NCI-H1048 (cell line): ENCODE measurements around the gene ODR4.
A peak's percentile ranks its signal among the peaks of the same experiment; 100 is the strongest.
"Not testable (repeated sequence)": the region's sequence is repeated elsewhere in the genome, so short reads cannot be mapped to it uniquely, and the experiment has no call there.

Experiments
- DNase-seq: peaks from one replicate; lab custom pipeline; 2025; lab: John Stamatoyannopoulos, UW

The ODR4 gene

DNA sequence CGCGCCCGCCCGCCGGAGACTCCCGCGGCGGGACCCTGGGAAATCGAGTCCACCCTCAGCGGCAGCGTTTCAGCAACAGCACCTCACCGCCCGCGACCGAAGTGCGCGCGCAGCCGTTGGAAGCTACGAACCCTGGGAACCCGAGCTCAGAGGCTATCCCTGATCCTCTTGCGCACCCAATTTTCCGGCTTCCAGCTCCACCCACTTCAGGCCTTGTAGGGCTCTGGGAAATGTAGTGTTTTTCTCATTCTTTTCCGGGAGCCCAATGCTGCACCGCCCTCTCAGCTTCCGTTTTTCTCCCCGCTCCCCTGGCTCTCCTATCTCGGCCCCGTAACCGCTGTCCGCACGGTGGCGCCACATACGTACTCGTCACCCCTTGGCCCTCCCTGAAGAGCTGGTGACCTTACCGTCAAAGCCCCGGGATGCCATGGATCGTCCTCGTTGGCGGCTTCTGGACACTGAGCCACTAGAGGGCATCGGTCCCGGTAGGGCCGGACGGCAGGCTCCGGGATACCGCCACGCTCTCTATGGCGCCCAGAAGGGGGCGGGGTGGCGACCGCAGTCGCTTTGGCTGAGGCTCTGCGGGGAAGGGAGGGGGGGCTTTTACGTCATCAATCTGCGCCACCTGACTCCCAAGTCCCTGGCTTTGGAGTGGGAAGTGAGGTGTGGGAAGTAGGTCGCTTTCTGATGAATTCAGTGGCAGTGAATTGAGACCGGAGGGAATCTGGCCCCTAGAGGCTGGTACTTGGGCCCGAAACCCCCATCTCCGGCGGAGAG is at the start of gene ODR4, which contains the start of gene TPR:
TSS of gene ODR4 (plus strand) at position 687 of the 777 bp plus-strand sequence. CDS start 3,948 bp downstream, outside the sequence.
TSS of gene TPR (minus strand) at position 102 of the 777 bp plus-strand sequence. CDS start 225 bp downstream, outside the sequence.
- peak; percentile 100 for DNase-seq

DNA sequence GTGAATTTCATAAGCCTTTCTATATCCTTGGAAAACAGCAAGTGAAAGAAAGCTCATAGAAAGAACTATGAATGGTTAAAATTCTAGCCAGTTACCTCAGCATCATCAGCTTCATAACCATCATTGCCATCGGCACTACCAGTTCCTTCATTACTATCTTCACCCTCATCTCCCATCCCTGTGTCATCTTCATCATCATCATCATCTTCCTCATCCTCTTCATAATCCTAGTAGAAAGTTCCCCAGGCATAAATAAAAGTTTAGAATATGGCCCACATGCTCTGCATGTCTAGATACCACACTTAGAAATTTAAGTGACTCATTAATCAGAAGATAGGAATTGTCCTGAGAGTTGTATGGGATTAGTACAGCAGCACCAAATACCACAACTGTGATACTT is 49.6 kb upstream of the ODR4 start:
- DNase-seq, result no peak

DNA sequence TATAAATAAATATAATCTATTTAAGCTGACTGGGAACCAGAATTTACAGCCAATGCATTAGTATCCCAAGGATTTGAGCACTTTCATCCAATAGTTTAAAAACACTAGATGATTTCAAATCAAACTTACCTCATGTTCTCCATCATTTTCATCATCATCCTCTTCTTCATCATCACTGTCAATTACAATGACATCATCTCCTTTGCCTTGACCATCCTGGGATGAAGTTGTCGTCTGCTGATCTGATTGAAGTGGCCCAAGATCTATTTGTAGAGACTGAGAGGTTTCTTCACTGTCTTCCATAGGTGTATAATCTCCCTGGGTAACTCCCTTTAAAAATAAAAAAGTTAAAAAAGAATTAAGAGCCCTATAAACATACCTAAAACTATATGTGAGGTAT is 48.3 kb upstream of the ODR4 start:
- no peak for DNase-seq

DNA sequence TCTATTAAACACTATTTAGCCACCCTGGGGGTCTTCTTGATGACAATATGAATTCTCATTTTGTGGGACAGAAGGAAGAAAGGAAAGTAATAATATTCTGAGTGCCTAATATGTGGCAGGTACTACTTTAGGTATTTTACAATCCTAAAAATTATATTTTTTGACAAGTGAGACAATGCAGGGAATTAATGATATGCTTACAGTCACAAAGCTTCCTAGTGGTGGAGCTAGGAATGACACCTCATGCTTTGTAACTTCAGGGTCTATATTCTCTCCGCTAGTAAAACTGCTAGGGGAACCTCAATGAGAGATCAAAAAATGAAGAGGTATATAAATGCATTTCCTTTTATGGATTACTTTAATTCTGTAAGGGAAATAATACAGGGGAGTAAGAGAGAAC is 44.9 kb upstream of the ODR4 start:
- DNase-seq, result no peak

DNA sequence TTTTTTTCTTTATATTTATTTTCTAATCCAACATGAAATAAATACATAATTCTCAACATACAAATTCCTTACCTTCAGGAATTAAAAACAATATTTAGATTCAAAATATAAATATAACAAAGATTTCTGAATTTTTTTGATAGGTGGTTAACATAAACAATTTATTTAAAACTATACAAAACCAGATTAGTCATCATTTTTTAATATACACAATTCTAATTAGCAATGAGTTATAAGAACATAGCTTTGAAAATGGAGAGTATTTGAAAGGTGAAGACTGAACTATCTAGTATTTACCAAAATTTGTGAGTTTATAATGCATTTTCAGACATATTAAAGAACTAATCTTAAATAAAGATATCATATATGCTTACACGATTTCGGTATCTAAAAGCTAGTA is 38.1 kb upstream of the ODR4 start:
- no peak for DNase-seq

DNA sequence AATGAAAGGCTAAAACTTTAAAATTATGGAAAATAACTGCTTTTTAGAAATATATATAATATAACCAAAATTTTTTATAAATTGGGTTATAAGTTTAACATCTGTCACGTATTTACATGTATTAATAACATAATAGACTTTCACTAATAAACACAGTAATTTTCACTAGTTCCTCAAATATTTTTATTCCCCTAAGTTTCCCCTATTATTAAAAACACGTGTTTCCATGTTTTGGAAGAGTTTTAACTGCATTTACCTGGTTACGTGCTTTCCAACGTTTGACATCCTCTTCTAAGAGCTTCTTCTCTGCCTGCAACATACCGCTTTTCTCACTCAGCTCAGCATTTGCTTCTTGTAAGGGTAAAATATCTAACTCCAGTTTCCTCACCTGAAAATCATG is 34.9 kb upstream of the ODR4 start:
- DNase-seq, result no peak

DNA sequence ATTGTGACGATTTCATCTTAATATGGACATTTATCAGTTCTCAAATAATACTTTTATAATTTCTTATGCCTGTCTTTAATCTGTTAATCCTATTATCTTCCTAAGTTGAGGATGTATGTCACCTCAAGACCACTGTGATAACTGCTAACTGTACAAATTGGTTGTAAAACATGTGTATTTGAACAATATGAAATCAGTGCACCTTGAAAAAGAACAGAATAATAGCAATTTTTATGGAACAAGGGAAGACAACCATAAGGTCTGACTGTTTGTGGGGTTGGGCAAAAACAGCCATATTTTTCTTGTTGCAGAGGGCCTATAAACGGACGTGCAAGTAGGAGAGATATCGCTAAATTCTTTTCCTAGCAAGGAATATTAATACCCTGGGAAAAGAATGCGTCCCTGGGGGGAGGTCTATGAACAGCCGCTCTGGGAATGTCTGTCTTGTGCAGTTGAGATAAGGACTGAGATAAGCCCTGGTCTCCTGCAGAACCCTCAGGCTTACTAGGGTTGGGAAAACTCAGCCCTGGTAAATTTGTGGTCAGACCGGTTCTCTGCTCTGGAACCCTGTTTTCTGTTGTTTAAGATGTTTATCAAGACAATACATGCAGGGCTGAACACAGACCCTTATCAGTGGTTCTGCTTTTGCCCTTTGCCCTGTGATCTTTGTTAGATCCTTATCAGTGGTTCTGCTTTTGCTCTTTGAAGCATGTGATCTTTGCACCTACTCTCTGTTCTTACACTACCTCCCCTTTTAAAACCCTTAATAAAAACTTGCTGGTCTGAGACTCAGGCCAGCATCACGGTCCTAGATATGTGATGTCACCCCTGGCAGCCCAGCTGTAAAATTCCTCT is 27.6 kb upstream of the ODR4 start:
- not testable (repeated sequence) for DNase-seq

DNA sequence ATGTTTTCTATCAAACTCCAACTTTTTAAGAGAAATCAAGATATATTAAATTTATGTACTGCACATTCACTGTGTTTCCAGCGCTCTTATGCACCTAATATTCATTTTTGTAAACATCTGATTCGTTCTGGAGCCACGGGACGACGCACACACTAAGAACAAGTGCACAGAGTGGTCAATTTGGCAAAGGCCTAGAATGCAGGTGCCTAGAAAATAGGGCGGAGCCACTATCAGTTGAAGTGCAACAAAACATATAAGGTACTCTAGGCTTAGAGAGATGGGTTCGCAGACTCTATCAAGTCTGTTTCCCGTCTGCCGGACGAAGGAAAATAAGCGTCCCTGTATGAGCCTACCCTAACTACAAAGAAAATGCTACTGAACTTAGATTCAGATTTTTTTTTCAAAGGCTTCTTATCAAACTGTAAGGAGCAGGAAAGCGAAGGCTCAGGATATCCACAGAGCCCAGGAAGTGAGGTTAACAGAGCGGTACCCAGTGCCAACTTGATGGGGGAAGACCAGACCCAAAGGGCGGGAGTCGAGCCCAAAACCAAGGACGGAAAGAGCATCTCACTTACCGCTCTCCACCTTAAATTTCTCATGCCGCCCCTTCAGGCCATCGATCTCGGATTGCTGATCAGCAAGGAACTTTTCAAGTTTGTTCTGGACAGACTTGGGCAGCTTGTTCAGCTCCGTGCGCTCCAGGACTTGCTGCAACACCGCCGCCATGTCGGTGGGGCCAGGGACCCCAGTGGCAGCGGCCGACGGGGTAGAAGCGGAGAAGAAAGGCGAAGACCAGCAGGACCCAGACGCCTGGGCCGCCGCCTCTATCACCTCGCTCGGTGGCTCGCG is 1.1 kb upstream of the ODR4 start:
- DNase-seq, result peak; percentile 45

DNA sequence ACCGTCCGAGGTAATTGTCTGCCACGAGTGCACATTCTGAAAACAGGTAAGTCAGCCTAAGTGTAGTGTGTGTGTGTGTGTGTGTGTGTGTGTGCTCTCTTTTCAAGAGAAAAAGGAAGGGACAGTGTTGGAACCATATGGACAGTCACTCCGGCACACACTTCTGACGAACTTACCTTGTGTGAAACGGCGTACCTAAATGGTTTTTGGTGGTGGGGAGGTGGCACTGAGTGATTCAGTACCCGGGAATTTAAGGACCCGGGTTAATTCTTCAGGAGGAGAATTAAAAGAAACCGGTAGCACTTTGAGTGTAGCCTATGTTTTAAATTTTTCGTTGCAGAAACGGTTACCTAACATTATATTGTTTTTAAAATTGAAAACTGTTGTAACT is 286 bp downstream of the ODR4 start:
- no peak for DNase-seq

DNA sequence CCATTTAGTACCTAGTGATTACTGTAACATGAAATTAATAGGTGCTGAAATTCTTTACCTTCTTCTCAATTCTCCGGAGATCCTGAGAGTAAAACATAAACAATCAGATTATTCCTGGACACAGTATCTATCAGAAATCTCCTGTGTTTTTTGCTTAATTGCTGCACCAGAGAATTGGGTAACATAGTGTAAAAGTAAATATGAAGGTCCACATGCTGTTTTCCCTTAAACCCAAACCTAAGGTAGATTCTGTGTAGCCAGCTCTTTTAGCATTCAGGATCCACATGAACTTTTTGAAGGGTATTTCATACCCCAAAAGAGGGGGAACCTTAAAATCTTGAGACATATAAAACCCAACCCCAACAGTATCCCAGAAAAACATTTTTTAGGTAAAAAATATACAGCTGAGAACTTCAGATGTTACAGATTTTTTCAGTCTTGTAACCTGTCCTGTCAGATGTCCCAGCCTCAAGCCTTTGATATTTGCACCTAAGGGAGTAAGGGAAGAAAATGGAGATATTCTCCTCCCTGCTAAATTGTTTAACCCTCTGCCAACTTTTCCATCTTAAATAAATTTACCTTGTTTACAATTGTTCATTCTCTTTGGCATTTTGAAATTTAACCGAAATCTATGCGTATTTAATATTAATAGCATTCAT is 11.2 kb downstream of the ODR4 start:
- DNase-seq, result no peak

DNA sequence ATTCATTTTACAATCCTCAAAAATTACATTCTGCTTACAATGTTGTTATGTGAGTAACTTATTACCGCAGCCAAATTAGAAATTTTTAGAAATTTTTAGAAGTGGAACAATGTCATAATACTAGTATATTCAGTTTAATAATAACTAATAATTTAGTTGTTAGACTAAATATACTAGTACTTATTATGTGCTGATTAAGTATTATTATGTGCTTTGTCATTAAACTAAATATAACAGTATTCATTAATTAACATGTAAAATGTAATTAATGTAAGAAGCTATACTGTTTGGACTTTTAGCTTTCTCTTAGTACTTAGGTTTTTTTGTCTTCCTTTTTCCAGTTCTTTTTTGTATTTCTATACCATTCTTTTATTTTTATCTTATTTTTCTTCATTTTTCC is 15.3 kb downstream of the ODR4 start:
- DNase-seq, result no peak

DNA sequence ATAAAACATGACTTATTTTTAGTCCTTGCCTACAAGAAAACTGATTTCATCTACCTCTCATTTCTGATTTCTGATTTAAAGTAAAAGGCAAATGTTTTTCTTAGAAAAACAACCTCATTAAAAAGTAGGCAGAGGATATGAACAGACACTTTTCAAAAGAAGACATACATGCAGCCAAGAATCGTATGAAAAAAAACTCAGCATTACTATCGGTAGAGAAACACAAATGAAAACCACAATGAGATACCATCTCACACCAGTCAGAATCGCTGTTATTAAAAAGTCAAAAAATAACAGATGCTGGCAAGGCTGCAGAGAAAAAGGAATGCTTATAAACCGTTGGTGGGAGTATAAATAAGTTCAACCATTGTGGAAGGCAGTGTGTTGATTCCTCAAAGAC is 16.2 kb downstream of the ODR4 start:
- DNase-seq, result no peak

DNA sequence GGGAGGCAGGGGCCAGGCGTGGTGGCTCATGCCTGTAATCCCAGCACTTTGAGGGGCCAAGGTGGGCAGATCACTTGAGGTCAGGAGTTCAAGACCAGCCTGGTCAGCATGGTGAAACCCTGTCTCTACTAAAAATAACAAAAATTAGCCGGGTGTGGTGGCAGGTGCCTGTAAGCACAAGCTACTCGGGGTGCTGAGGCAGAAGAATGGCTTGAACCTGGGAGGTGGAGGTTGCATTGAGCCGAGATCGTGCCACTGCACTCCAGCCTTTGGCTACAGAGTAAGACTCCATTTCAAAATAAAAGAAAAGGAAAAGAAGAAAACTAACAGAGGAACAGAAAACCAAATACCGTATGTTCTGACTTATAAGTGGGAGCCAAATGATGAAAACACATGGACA is 17.1 kb downstream of the ODR4 start:
- DNase-seq, result not testable (repeated sequence)

DNA sequence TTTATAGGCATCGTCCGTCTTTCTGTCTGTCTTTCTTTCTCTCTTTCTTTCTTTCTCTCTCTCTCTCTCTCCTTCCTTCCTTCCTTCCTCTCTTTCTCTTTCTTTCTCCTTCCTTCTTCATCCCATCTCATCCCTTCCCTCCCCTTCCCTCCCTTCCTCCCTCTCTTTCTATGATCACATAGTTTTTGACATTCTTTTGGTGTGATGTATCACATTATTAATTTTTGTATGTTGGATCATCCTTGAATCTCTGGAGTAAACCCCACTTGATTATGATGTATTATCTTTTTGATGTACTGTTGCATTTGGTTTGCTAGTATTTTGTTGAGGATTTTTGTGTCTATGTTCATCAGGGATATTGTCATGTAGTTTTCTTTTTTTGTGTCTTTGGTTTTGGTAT is 25.8 kb downstream of the ODR4 start:
- DNase-seq, result not testable (repeated sequence)

DNA sequence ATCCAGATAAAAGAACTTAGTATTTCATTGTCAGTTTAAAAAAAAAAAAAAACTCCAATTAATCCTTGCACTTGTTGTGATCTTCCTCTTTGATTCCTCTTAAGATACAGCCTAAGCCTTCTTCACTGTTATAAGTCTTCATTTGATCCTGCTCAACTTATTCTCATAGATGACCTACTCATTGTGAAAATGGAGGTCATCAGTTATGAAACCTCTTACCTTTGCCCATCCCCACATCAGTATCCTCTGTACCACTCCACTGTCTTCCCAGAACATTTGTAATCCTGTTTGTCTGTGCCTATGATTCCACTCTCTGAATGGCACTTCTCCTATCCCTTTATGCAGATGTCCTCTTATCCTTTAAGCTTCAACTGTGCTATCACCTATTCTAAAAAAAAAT is 28.0 kb downstream of the ODR4 start:
- no peak for DNase-seq

DNA sequence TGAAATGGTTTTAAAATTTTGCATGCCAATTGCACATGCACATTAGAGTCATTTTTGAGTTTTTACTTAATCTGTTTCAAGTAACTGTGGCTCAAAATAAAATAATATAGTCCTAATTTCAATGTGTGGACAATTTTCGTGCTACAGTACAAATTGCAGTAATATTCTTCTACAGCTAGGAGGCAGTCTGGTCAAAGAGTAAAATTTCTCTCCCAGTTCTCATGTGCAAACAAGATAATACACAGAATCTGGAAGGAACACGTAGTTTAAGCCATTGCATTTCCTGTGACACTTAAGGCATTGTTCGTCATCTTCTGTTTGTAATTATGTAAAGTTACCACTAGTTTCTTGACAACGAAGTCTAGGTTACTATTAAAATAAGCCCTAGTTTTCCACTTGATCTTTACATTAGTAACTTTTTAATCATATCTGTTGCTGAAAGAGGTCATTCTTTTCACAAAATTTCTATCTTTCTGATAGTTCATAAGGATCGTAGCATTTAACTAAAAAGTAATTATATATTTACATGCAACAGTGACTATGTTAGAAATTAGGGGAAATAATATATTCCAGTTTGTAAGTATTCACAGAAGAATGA is 28.9 kb downstream of the ODR4 start:
- peak; percentile 54 for DNase-seq

DNA sequence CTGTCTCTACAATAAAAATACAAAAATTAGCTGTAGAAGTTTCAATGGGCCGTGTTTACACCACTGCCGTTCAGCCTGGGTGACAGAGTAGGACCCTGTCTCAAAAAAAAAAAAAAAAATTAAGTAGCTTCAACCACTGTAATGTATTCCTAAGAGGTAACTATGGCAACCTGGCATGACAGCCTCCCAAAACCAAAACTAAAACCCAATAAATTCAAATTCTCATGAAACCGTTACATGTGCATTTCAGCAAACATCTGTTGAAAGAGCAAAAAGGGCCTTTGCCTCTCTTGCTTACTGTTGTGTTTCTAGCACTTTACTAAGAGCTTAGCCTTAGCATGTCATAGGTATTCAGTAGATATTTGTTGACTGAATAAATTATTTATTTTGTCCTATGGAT is 33.5 kb downstream of the ODR4 start:
- no peak for DNase-seq

DNA sequence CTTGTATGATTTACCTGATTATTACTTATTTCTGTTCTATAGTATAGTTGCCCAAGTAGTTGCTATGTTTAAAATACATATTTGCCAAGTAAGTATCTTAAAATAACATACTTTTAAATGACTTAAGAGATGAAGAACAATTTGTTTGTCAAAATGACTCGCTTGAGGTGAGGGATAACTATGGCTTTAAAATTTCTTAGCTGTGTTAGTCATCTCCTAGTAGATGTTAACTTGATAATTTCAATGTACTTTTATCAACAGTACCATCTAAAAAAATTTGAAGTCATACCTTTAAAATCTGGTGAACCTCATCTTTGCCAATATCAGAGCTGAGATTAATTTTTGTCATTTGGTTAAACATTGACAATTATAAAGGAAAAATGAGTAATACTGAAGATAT is 37.7 kb downstream of the ODR4 start:
- DNase-seq, result no peak

DNA sequence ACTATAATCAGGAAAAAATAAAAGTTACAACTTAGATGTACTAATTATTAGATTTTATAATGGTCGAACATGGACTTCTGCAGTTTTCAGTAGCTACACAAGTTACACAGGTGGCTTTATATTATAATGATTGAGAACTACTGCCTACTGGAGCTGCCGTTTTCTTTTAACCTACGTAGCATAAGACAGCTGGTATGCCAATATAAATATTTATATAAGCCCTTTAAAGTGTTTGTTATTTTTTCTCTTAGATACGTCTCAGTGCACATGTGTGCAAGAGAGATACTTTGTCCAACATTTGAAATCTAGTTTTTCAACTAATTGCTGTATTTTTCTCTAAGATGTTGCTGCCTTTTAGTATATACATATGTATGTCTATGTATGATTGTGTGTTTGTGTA is 42.9 kb downstream of the ODR4 start:
- DNase-seq, result no peak

DNA sequence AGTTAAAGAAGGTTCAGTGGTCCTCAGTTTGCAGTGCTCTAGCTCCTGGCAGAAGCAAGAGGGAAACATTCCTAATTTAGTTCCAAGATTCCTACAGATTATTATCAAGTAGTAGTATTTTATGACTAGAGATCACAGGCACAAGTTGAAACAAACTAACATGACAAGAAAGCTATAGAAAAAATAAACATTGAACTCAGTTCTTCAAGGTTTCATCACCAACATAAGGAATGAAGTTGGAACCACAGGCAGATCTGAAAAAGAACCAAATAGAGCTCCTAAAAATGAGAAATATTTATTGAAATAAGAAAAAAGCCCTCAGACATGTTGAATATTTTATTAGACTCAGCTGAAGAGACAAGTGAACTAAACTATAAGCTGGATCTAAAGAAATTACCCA is 44.7 kb downstream of the ODR4 start:
- DNase-seq, result no peak

DNA sequence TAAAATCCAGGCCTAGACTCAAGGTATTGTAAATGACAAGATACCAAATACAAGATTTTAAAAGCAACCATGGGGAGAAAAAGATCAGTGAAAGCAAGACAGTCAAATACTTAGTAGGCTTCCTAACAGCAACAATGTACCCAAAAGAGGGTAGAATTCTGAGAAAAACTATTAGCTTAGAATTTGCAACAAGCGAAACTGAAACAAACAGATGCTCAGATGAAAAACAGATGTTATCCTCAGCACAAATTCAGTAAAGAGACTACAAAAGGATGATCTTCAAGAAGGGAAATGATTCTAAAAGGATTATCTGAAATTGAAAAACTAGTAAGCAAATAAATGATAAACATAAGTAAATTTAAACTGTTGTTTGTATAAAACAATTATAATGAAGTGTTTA is 45.3 kb downstream of the ODR4 start:
- no peak for DNase-seq
